HEK293 (cell line): ENCODE measurements around the gene BLVRA.

Experiments used
- CTCF ChIA-PET: fragments of 350-600 bp; formaldehyde crosslinking; extraction: SDS; loops from one replicate; lab custom pipeline; 2021; ENCODE audit warnings: antibody characterized with exemption; lab: Yijun Ruan, JAX
- POLR2A ChIA-PET: fragments of 300-600 bp; formaldehyde crosslinking; extraction: SDS; loops from one replicate; lab custom pipeline; 2020; ENCODE audit warnings: antibody characterized with exemption, inconsistent platforms; lab: Yijun Ruan, JAX
- H3K27ac ChIP-seq: fragments of 200-500 bp; sonication (Bioruptor generic); 2 replicates; pipeline ENCODE4 v1.5.1; 2014; ENCODE audit warnings: low read depth, low read length, control low read depth, inconsistent platforms; ENCODE audit errors: extremely low read depth
- H3K36me3 ChIP-seq, 2 experiments: fragments of 200-500 bp in 1 of 2; sonication (Bioruptor generic) in 1 of 2; 1 replicate in 1 of 2; 2 replicates in 1 of 2; pipeline ENCODE4 v1.5.1; 2014 to 2017; ENCODE audit warnings: inconsistent platforms in 2 of 2, low read length in 2 of 2; ENCODE audit not compliant: control insufficient read depth in 2 of 2, insufficient read depth in 1 of 2
- H3K4me1 ChIP-seq: fragments of 200-500 bp; sonication (Bioruptor generic); 2 replicates; pipeline ENCODE4 v1.5.1; 2014; ENCODE audit warnings: mild to moderate bottlenecking, low read length, inconsistent platforms; ENCODE audit not compliant: control insufficient read depth, insufficient read depth
- H3K4me3 ChIP-seq: 2 replicates; pipeline ENCODE4 v1.5.1; 2011; ENCODE audit warnings: low read depth, mild to moderate bottlenecking, control low read depth, low read length, moderate library complexity
- H3K9me3 ChIP-seq: fragments of 200-500 bp; sonication (Bioruptor generic); 2 replicates; pipeline ENCODE4 v1.5.1; 2014; ENCODE audit warnings: low read depth, low read length, inconsistent platforms; ENCODE audit not compliant: control insufficient read depth, insufficient read depth
- BCL11A ChIP-seq: fragments of 450-650 bp; formaldehyde crosslinking; IDR thresholded peaks from 2 replicates; pipeline ENCODE4 v1.5.1; 2016; ENCODE audit warnings: low read depth, missing biosample characterization, missing genetic modification characterization
- KLF1 ChIP-seq: fragments of 450-650 bp; formaldehyde crosslinking; IDR thresholded peaks from 2 replicates; pipeline ENCODE4 v1.5.1; 2016; ENCODE audit warnings: missing biosample characterization, missing genetic modification characterization
- SP3 ChIP-seq: fragments of 450-650 bp; formaldehyde crosslinking; IDR thresholded peaks from 2 replicates; pipeline ENCODE4 v1.5.1; 2016; ENCODE audit warnings: missing biosample characterization, missing genetic modification characterization
- ZBTB20 ChIP-seq: fragments of 450-650 bp; formaldehyde crosslinking; IDR thresholded peaks from 2 replicates; pipeline ENCODE4 v1.5.1; 2016; ENCODE audit warnings: missing biosample characterization, missing genetic modification characterization
- ZBTB21 ChIP-seq: fragments of 450-650 bp; formaldehyde crosslinking; IDR thresholded peaks from 2 replicates; pipeline ENCODE4 v1.5.1; 2017; ENCODE audit warnings: missing biosample characterization, missing genetic modification characterization
- ZBTB7A ChIP-seq: fragments of 450-650 bp; formaldehyde crosslinking; IDR thresholded peaks from 2 replicates; pipeline ENCODE4 v1.5.1; 2016; ENCODE audit warnings: low read depth, missing biosample characterization, missing genetic modification characterization
- ZFP41 ChIP-seq: fragments of 450-650 bp; formaldehyde crosslinking; IDR thresholded peaks from 2 replicates; pipeline ENCODE4 v1.5.1; 2016; ENCODE audit warnings: missing biosample characterization, missing genetic modification characterization, borderline replicate concordance
- ZIC2 ChIP-seq: fragments of 450-650 bp; formaldehyde crosslinking; IDR thresholded peaks from 2 replicates; pipeline ENCODE4 v1.5.1; 2016; ENCODE audit warnings: missing biosample characterization, missing genetic modification characterization
- ZNF155 ChIP-seq: fragments of 450-650 bp; formaldehyde crosslinking; IDR thresholded peaks from 2 replicates; pipeline ENCODE4 v1.5.1; 2016; ENCODE audit warnings: missing biosample characterization, missing genetic modification characterization
- ZNF174 ChIP-seq: fragments of 450-650 bp; formaldehyde crosslinking; IDR thresholded peaks from 2 replicates; pipeline ENCODE4 v1.5.0; 2017; ENCODE audit warnings: missing biosample characterization, mild to moderate bottlenecking, missing genetic modification characterization
- ZNF184 ChIP-seq: fragments of 450-650 bp; IDR thresholded peaks from 2 replicates; pipeline ENCODE4 v1.5.1; 2018; ENCODE audit warnings: missing biosample characterization, mild to moderate bottlenecking, missing genetic modification characterization
- ZNF19 ChIP-seq: fragments of 450-650 bp; formaldehyde crosslinking; IDR thresholded peaks from 2 replicates; pipeline ENCODE4; 2016; ENCODE audit warnings: missing biosample characterization, missing genetic modification characterization, low read depth
- ZNF23 ChIP-seq: fragments of 450-650 bp; formaldehyde crosslinking; IDR thresholded peaks from 2 replicates; pipeline ENCODE4 v1.5.1; 2016; ENCODE audit warnings: missing biosample characterization, missing genetic modification characterization, borderline replicate concordance
- ZNF239 ChIP-seq: fragments of 450-650 bp; formaldehyde crosslinking; IDR thresholded peaks from 2 replicates; pipeline ENCODE4 v1.5.1; 2016; ENCODE audit warnings: missing biosample characterization, missing genetic modification characterization
- ZNF24 ChIP-seq: fragments of 450-650 bp; formaldehyde crosslinking; IDR thresholded peaks from 2 replicates; pipeline ENCODE4 v1.5.1; 2016; ENCODE audit warnings: missing biosample characterization, missing genetic modification characterization
- ZNF311 ChIP-seq: fragments of 450-650 bp; formaldehyde crosslinking; IDR thresholded peaks from 2 replicates; pipeline ENCODE4 v1.5.1; 2017; ENCODE audit warnings: missing biosample characterization, missing genetic modification characterization, borderline replicate concordance
- ZNF335 ChIP-seq: fragments of 450-650 bp; formaldehyde crosslinking; conservative IDR thresholded peaks from 2 replicates; pipeline ENCODE4 v1.5.1; 2016; ENCODE audit warnings: missing biosample characterization, missing genetic modification characterization
- ZNF37A ChIP-seq: fragments of 450-650 bp; IDR thresholded peaks from 2 replicates; pipeline ENCODE4 v1.5.1; 2018; ENCODE audit warnings: missing biosample characterization, missing genetic modification characterization
- ZNF416 ChIP-seq: fragments of 450-650 bp; formaldehyde crosslinking; IDR thresholded peaks from 2 replicates; pipeline ENCODE4 v1.5.1; 2016; ENCODE audit warnings: missing biosample characterization, missing genetic modification characterization
- ZNF48 ChIP-seq: fragments of 450-650 bp; formaldehyde crosslinking; IDR thresholded peaks from 2 replicates; pipeline ENCODE4 v1.5.1; 2016; ENCODE audit warnings: missing biosample characterization, missing genetic modification characterization
- ZNF488 ChIP-seq: fragments of 450-650 bp; formaldehyde crosslinking; IDR thresholded peaks from 2 replicates; pipeline ENCODE4 v1.5.1; 2016; ENCODE audit warnings: missing biosample characterization, missing genetic modification characterization
- ZNF530 ChIP-seq: fragments of 450-650 bp; formaldehyde crosslinking; IDR thresholded peaks from 2 replicates; pipeline ENCODE4 v1.5.1; 2016; ENCODE audit warnings: low read depth, missing biosample characterization, missing genetic modification characterization
- ZNF585B ChIP-seq: fragments of 450-650 bp; formaldehyde crosslinking; IDR thresholded peaks from 2 replicates; pipeline ENCODE4 v1.5.1; 2016; ENCODE audit warnings: missing biosample characterization, missing genetic modification characterization
- ZNF658 ChIP-seq: fragments of 450-650 bp; formaldehyde crosslinking; IDR thresholded peaks from 2 replicates; pipeline ENCODE4; 2016; ENCODE audit warnings: missing biosample characterization, missing genetic modification characterization
- ZNF664 ChIP-seq: fragments of 450-650 bp; formaldehyde crosslinking; IDR thresholded peaks from 2 replicates; pipeline ENCODE4 v1.5.1; 2016; ENCODE audit warnings: missing biosample characterization, missing genetic modification characterization
- ZNF670 ChIP-seq: fragments of 450-650 bp; formaldehyde crosslinking; IDR thresholded peaks from 2 replicates; pipeline ENCODE4 v1.5.1; 2016; ENCODE audit warnings: missing biosample characterization, missing genetic modification characterization, low read depth
- ZNF747 ChIP-seq: fragments of 450-650 bp; formaldehyde crosslinking; IDR thresholded peaks from 2 replicates; pipeline ENCODE4 v1.5.1; 2016; ENCODE audit warnings: missing biosample characterization, missing genetic modification characterization
- ZNF768 ChIP-seq: fragments of 450-650 bp; formaldehyde crosslinking; IDR thresholded peaks from 2 replicates; pipeline ENCODE4 v1.5.1; 2018; ENCODE audit warnings: missing biosample characterization, mild to moderate bottlenecking, missing genetic modification characterization
- ZNF776 ChIP-seq: fragments of 450-650 bp; formaldehyde crosslinking; IDR thresholded peaks from 2 replicates; pipeline ENCODE4 v1.5.0; 2017; ENCODE audit warnings: missing biosample characterization, missing genetic modification characterization, borderline replicate concordance
- ZNF843 ChIP-seq: fragments of 450-650 bp; formaldehyde crosslinking; IDR thresholded peaks from 2 replicates; pipeline ENCODE4 v1.5.1; 2016; ENCODE audit warnings: missing biosample characterization, missing genetic modification characterization
- ZSCAN30 ChIP-seq: fragments of 450-650 bp; IDR thresholded peaks from 2 replicates; pipeline ENCODE4 v1.5.1; 2018; ENCODE audit warnings: missing biosample characterization, mild to moderate bottlenecking, missing genetic modification characterization, moderate library complexity
- ZXDB ChIP-seq: fragments of 450-650 bp; formaldehyde crosslinking; IDR thresholded peaks from 2 replicates; pipeline ENCODE4 v1.5.1; 2016; ENCODE audit warnings: missing biosample characterization, missing genetic modification characterization
- TF ChIP-seq, protein P1 (sequence below): fragments of 450-650 bp; formaldehyde crosslinking; IDR thresholded peaks from 2 replicates; pipeline ENCODE4; 2016; ENCODE audit warnings: missing biosample characterization, missing genetic modification characterization

BLVRA gene

DNA sequence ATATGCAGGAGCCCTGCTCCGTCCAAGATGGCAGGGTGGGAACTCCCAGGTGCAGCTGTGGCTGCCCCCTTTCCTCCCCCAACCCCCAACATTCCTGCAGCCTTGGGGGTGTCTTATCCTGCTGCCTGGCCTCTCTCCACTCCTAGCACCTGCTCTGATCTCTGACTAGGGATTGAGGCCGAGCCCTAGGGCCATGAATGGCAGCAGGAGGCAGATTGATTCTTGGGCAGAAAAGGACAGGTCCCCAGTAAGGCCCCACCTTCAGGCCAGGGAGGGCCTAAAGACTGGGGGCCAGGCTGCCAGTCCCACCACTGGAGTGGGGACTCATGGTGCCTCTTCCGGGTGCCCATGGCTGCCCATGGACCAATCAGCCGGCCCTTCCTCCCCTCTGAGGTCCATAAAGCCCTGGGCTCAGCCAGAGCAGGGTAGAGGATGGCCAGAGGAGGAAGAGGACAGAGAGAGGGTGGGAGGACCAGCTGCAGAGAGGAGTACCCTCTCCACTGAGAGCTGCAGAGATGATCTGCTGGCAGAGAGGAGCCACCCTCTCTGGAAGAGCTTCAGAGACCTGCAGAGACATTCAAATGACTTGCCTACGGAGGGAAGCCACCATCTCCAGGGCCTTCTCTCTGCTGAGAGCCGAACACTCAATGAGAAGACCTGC is 20.9 kb upstream of the BLVRA start:
- Histone ChIP-seq H3K9me3 (no peaks in the 10 kb centered on the region), H3K27ac (no peak overlapping the region), H3K4me1 (no peaks in the 10 kb centered on the region), H3K36me3 (no peaks in the 10 kb centered on the region), H3K4me3 (no peak overlapping the region)
- POLR2A ChIA-PET = no interaction called here
- CTCF ChIA-PET = interaction anchor here (0.6 kb wide), 1 partner anchor 246 kb away, joined by 3 read pairs; no protein-coding TSS in a partner anchor
- no peak for TF ChIP-seq KLF1 (tag by site-specific recombination)
- no peak for TF ChIP-seq ZNF23 (tag by site-specific recombination)
- no peak for TF ChIP-seq ZNF155 (tag by site-specific recombination)
- no peak for TF ChIP-seq ZNF585B
- TF ChIP-seq ZNF239 (tag by site-specific recombination) = no peak
- no peak for TF ChIP-seq ZNF664 (tag by site-specific recombination)
- TF ChIP-seq ZXDB = no peak
- TF ChIP-seq BCL11A (tag by site-specific recombination) = no peak

DNA sequence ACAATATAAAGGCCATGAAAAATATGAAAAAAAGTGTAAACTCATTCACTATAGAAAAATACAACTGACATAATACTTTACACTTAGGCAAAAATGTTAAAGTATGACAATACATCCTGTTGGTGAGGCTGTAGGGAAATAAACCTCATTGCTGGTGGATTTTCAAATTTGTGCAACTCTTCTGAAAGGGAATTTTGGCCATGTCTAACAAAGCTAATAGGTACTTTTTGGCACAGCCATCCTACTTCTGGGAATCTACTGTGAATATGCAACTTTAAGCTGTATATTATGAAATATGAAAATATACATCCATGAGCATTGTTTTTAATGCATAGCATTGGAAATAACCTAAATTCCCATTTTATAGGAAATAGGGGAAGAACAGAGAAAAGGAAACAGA is 15.8 kb upstream of the BLVRA start:
- Histone ChIP-seq H3K4me1 (no peaks in the 10 kb centered on the region), H3K36me3 (no peaks in the 10 kb centered on the region)
- POLR2A ChIA-PET = no interaction called here
- no peak for TF ChIP-seq ZNF530 (tag by site-specific recombination)
- no peak for TF ChIP-seq KLF1 (tag by site-specific recombination)
- no peak for TF ChIP-seq ZNF768 (tag by site-specific recombination)
- TF ChIP-seq ZSCAN30 = no peak
- no peak for TF ChIP-seq ZNF658
- no peak for TF ChIP-seq ZNF19 (tag by site-specific recombination)
- no peak for TF ChIP-seq ZNF776 (tag by site-specific recombination)
- TF ChIP-seq ZBTB20 (tag by site-specific recombination) = no peak
- no peak for TF ChIP-seq ZNF174 (tag by site-specific recombination)
- TF ChIP-seq ZNF37A (tag by site-specific recombination) = no peak
- TF ChIP-seq ZBTB7A (tag by site-specific recombination) = no peak
- TF ChIP-seq ZNF747 (tag by site-specific recombination) = no peak
- TF ChIP-seq ZBTB21 (tag by site-specific recombination) = no peak
- no peak for TF ChIP-seq ZFP41 (tag by site-specific recombination)
- no peak for TF ChIP-seq ZNF48 (tag by site-specific recombination)
- TF ChIP-seq ZNF24 (tag by site-specific recombination) = no peak
- no peak for TF ChIP-seq ZNF311
- TF ChIP-seq, all 188 proteins: peak for 0
- no peaks in the 10 kb centered on the region for H3K9me3 ChIP-seq
- no peak overlapping the region for H3K4me3 ChIP-seq
- no peak overlapping the region for H3K27ac ChIP-seq
- CTCF ChIA-PET = no interaction called here

DNA sequence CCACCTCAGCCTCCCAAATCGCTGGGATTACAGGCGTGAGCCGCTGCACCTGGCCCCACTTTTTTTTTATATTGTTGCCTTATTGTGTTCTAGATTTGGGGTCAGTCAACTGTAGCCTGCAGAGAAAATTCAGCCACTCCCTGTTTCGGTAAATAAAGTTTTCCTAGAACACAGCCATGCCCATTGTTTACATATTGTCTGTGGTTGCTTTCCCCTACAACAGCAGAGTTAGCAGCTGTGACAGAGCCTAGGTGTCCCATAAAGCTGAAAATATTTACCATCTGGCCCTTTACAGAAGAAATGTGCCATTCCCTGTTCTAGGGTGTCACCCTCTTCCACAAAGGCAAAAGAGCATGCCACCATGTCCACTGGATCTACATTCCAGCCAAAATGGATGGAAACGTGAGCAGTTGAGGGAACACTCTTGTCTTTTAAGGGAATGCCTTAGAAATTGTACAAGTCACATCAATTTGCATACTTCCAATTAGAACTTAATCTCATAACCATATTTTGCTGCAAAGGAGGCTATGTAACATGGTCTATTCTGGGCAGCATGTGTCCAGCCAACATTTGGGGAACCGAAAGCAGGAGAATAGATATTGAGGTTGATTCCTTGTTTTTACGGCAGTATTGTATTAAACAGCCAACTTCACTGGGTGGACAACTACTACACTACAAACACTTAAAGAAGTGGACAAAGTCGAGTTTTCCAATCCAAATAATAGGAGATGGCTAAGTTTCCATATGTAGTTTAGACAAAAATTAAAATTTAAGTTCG is 11.0 kb upstream of the BLVRA start:
- ChIA-PET POLR2A (no interaction called here), CTCF (no interaction called here)
- H3K27ac ChIP-seq = no peak overlapping the region
- no peaks in the 10 kb centered on the region for H3K4me1 ChIP-seq
- H3K9me3 ChIP-seq = no peaks in the 10 kb centered on the region
- H3K4me3 ChIP-seq = no peak overlapping the region
- no peaks in the 10 kb centered on the region for H3K36me3 ChIP-seq
- TF ChIP-seq, protein P1, sequence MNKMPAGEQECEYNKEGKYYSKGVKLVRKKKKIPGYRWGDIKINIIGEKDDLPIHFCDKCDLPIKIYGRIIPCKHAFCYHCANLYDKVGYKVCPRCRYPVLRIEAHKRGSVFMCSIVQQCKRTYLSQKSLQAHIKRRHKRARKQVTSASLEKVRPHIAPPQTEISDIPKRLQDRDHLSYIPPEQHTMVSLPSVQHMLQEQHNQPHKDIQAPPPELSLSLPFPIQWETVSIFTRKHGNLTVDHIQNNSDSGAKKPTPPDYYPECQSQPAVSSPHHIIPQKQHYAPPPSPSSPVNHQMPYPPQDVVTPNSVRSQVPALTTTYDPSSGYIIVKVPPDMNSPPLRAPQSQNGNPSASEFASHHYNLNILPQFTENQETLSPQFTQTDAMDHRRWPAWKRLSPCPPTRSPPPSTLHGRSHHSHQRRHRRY (tag by site-specific recombination) = no peak
- TF ChIP-seq ZNF670 (tag by site-specific recombination) (no peak), ZNF843 (tag by site-specific recombination) (no peak), SP3 (no peak), ZNF335 (tag by site-specific recombination) (no peak), ZIC2 (tag by site-specific recombination) (no peak), ZNF184 (tag by site-specific recombination) (no peak), ZNF416 (tag by site-specific recombination) (no peak), ZNF488 (tag by site-specific recombination) (no peak)
